Fibroblast of villous mesenchyme (primary cell): ENCODE data around the gene HTR6. TPM values are rescaled to one million over a fixed set of nuclear protein-coding genes. Genes with fewer than 3 reads are reported as not detected.

Source experiments
- DNase-seq: peaks from one replicate; pipeline ENCODE4 v3.0.0-alpha.2; 2010; ENCODE audit warnings: low read depth
- H3K4me3 ChIP-seq: 2 replicates; pipeline ENCODE4 v1.5.1; 2011; ENCODE audit warnings: low read depth, mild to moderate bottlenecking, low read length
- CTCF ChIP-seq: IDR thresholded peaks from 2 replicates; pipeline ENCODE4 v1.5.1; 2012; ENCODE audit warnings: low read depth, mild to moderate bottlenecking, low read length; ENCODE audit not compliant: insufficient read depth
- total RNA-seq: library from RNA; depleted of rRNA; stranded (reverse); fragments of >200 nt; gene quantifications from 2 replicates; pipeline ENCODE4 v1.2.3, GENCODE V29; 2012

The HTR6 gene
- total RNA-seq, 1 donor = not detected

GRCh38 chr1:19683351-19683750 lies 18.7 kb downstream of the HTR6 start:
- TF ChIP-seq CTCF = no peak
- no peak for DNase-seq
- H3K4me3 ChIP-seq = no peak overlapping the region

GRCh38 chr1:19684677-19685076 lies 20.0 kb downstream of the HTR6 start:
- H3K4me3 ChIP-seq = no peak overlapping the region
- TF ChIP-seq CTCF = no peak
- DNase-seq = no peak

GRCh38 chr1:19685994-19686393 lies 21.3 kb downstream of the HTR6 start:
- no peak for TF ChIP-seq CTCF
- DNase-seq = no peak
- H3K4me3 ChIP-seq = no peak overlapping the region

GRCh38 chr1:19687414-19687813 lies 22.7 kb downstream of the HTR6 start:
- TF ChIP-seq CTCF = no peak
- no peak overlapping the region for H3K4me3 ChIP-seq
- DNase-seq = no peak

GRCh38 chr1:19688041-19688842 lies 23.6 kb downstream of the HTR6 start:
- no peak for DNase-seq

GRCh38 chr1:19689085-19689757 lies 24.5 kb downstream of the HTR6 start:
- no peak overlapping the region for H3K4me3 ChIP-seq
- DNase-seq = no peak
- no peak for TF ChIP-seq CTCF

More at GRCh38 chr1:19688041-19688842, 23.6 kb downstream of the HTR6 start:
- TF ChIP-seq CTCF = no peak
- no peak overlapping the region for H3K4me3 ChIP-seq

GRCh38 chr1:19689856-19690255 lies 25.2 kb downstream of the HTR6 start:
- DNase-seq = no peak
- no peak overlapping the region for H3K4me3 ChIP-seq
- no peak for TF ChIP-seq CTCF
